OCI-LY1 (cell line): ENCODE data around the gene CENPA.

Experiments used
- H2AFZ ChIP-seq: fragments of 200-600 bp; sonication (generic), shearing (Covaris generic); 2 replicates; pipeline ENCODE4 v1.6.0; 2014; ENCODE audit warnings: antibody characterized with exemption, mild to moderate bottlenecking, low read length
- H3F3A ChIP-seq: fragments of 200-600 bp; sonication (generic), shearing (Covaris generic); 2 replicates; pipeline ENCODE4 v1.6.0; 2014; ENCODE audit warnings: mild to moderate bottlenecking, antibody characterized with exemption, low read length, moderate library complexity; ENCODE audit not compliant: insufficient read depth
- H3K27ac ChIP-seq: fragments of 200-600 bp; sonication (generic); 2 replicates; pipeline ENCODE4 v1.5.1; 2014; ENCODE audit warnings: low read length, mixed run types, mild to moderate bottlenecking, low read depth; ENCODE audit not compliant: poor library complexity, severe bottlenecking
- H3K27me3 ChIP-seq: fragments of 200-600 bp; sonication (generic); 2 replicates; pipeline ENCODE4 v1.6.0; 2014; ENCODE audit warnings: antibody characterized with exemption, mild to moderate bottlenecking, low read length, moderate library complexity; ENCODE audit not compliant: insufficient read depth
- H3K36me3 ChIP-seq: fragments of 200-600 bp; sonication (generic); 2 replicates; pipeline ENCODE4 v1.6.1; 2014; ENCODE audit warnings: mild to moderate bottlenecking, antibody characterized with exemption, low read length, moderate library complexity, mixed read lengths; ENCODE audit not compliant: insufficient read depth
- H3K4me1 ChIP-seq: fragments of 200-600 bp; sonication (generic); 2 replicates; pipeline ENCODE4 v1.5.1; 2014; ENCODE audit warnings: mild to moderate bottlenecking, low read length, moderate library complexity; ENCODE audit not compliant: insufficient read depth, severe bottlenecking
- H3K4me2 ChIP-seq: fragments of 200-600 bp; sonication (generic), shearing (Covaris generic); 2 replicates; pipeline ENCODE4 v1.6.1; 2014; ENCODE audit warnings: low read length
- H3K4me3 ChIP-seq: fragments of 200-600 bp; sonication (generic); 2 replicates; pipeline ENCODE4 v1.5.1; 2014; ENCODE audit warnings: low read length, low read depth, mild to moderate bottlenecking, mixed read lengths; ENCODE audit not compliant: poor library complexity, severe bottlenecking
- H3K79me2 ChIP-seq: fragments of 200-600 bp; shearing (Covaris generic); 2 replicates; pipeline ENCODE4 v1.6.1; 2016; ENCODE audit warnings: mixed run types, low read length, mixed read lengths; ENCODE audit not compliant: insufficient read depth
- H3K9ac ChIP-seq: fragments of 200-600 bp; sonication (generic), shearing (Covaris generic); 2 replicates; pipeline ENCODE4 v1.6.1; 2014; ENCODE audit warnings: mild to moderate bottlenecking, low read length, mixed read lengths
- H3K9me2 ChIP-seq: fragments of 200-600 bp; sonication (generic), shearing (Covaris generic); 2 replicates; pipeline ENCODE4 v1.6.1; 2014; ENCODE audit warnings: low read depth, mild to moderate bottlenecking, low read length, mixed read lengths
- H3K9me3 ChIP-seq: fragments of 200-600 bp; shearing (Covaris generic); 2 replicates; pipeline ENCODE4 v1.6.1; 2014; ENCODE audit warnings: low read length, mixed read lengths
- H4K20me1 ChIP-seq: fragments of 200-600 bp; sonication (generic), shearing (Covaris generic); 2 replicates; pipeline ENCODE4 v1.6.0; 2016; ENCODE audit warnings: mild to moderate bottlenecking, low read length; ENCODE audit not compliant: insufficient read depth
- CTCF ChIP-seq: fragments of 200-600 bp; sonication (generic), shearing (Covaris generic); IDR thresholded peaks from 2 replicates; pipeline ENCODE4 v1.5.1; 2017; ENCODE audit warnings: mild to moderate bottlenecking, antibody characterized with exemption, low read length, moderate library complexity, mixed read lengths
- EZH2 ChIP-seq: fragments of 200-600 bp; sonication (generic), shearing (Covaris generic); IDR thresholded peaks from 2 replicates; pipeline ENCODE4 v1.8.0; 2017; ENCODE audit warnings: borderline replicate concordance, mixed run types, mild to moderate bottlenecking, antibody characterized with exemption, low read length, moderate library complexity, mixed read lengths

Gene CENPA

GRCh38 chr2:26764078-26764887, 21.6 kb upstream of the CENPA start, which contains the start of gene SLC35F6:
Gene SLC35F6, plus strand, starts transcription at chr2:26764284. Its CDS starts 66 bp downstream, at chr2:26764350.
- no peak within 1 kb of the TSS for H2AFZ ChIP-seq
- H4K20me1 ChIP-seq, result no peaks in the 10 kb centered on the region
- peaks cover 20% of the 10 kb centered on the region for H3K4me1 ChIP-seq
- H3K4me2 ChIP-seq, result peak within 1 kb of the TSS; percentile 92
- H3K9me3 ChIP-seq, result no peaks in the 10 kb centered on the region
- 0 out of 2 replicates have a peak, but pooled peaks have one; percentile 10 for TF ChIP-seq CTCF
- no peak for TF ChIP-seq EZH2
- no peaks in the 10 kb centered on the region for H3K79me2 ChIP-seq
- no peak within 1 kb of the TSS for H3K27ac ChIP-seq
- H3K4me3 ChIP-seq, result peak within 1 kb of the TSS; percentile 92
- no peaks in the 10 kb centered on the region for H3F3A ChIP-seq
- no peaks in the 10 kb centered on the region for H3K36me3 ChIP-seq
- H3K27me3 ChIP-seq, result peaks cover 5% of the 10 kb centered on the region; the same call in 1 of the 2 replicates
- peak within 1 kb of the TSS; percentile 85 for H3K9ac ChIP-seq
- no peaks in the 10 kb centered on the region for H3K9me2 ChIP-seq

DNA sequence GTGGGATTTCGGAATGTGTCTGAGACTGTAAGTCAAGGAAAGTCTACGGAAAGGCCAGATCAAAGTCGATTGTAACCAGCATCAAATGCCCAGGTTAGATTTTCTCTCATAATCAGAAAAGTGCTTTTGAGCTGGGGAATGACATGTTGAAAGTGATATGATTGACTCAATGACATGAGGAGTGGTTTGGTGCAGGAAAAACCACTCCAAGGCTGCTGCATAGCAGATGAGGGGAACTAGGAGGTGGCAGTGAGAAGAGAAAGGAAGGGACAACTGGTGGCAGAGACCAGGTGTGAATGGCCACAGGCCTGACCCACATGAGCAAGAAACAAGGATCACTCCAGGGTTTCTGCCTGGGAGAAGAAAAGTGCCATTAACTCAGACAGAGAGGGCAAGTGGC, 20.9 kb upstream of the CENPA start:
- Histone ChIP-seq H3K9ac (peak overlapping the region; percentile 85), H3K36me3 (no peaks in the 10 kb centered on the region), H3K9me3 (no peaks in the 10 kb centered on the region), H3K27ac (no peak overlapping the region), H3K4me2 (peak overlapping the region; percentile 92), H3K4me3 (peak overlapping the region; percentile 92), H3K4me1 (peaks cover 20% of the 10 kb centered on the region), H2AFZ (no peak overlapping the region), H4K20me1 (no peaks in the 10 kb centered on the region), H3F3A (no peaks in the 10 kb centered on the region), H3K27me3 (peaks cover 5% of the 10 kb centered on the region; the same call in 1 of the 2 replicates), H3K79me2 (no peaks in the 10 kb centered on the region), H3K9me2 (no peaks in the 10 kb centered on the region)
- TF ChIP-seq EZH2 (no peak), CTCF (no peak)

- no peak for TF ChIP-seq CTCF
- TF ChIP-seq EZH2, result no peak
- no peaks in the 10 kb centered on the region for H3F3A ChIP-seq
- peaks cover 5% of the 10 kb centered on the region; the same call in 1 of the 2 replicates for H3K27me3 ChIP-seq
- H3K36me3 ChIP-seq, result no peaks in the 10 kb centered on the region
- H3K4me3 ChIP-seq, result peak overlapping the region; percentile 92
- H3K9me3 ChIP-seq, result no peaks in the 10 kb centered on the region
- peak overlapping the region; percentile 92 for H3K4me2 ChIP-seq
- H3K9ac ChIP-seq, result peak overlapping the region; percentile 85; the same call in 1 of the 2 replicates
- no peaks in the 10 kb centered on the region for H3K9me2 ChIP-seq
- H3K79me2 ChIP-seq, result no peaks in the 10 kb centered on the region
- H4K20me1 ChIP-seq, result no peaks in the 10 kb centered on the region
- no peak overlapping the region for H3K27ac ChIP-seq
- H3K4me1 ChIP-seq, result peaks cover 20% of the 10 kb centered on the region
- no peak overlapping the region for H2AFZ ChIP-seq
Observed at GRCh38 chr2:26765475-26766200, 20.2 kb upstream of the CENPA start.
